Measurements from ENCODE around the gene SPOCD1.

Gene SPOCD1

GRCh38 chr1:31815752-31816500 is at the start of gene SPOCD1:
Gene SPOCD1 (minus strand): TSS chr1:31816022. CDS start chr1:31815333, 689 bp downstream.
- peaks cover 2% of the 10 kb centered on the region for H3K4me1 ChIP-seq (ENCODE audit: control insufficient read depth, insufficient read depth, low read length)
- no peaks in the 10 kb centered on the region for H3K36me3 ChIP-seq (ENCODE audit: control insufficient read depth, insufficient read depth, low read length, severe bottlenecking)
- peak within 1 kb of the TSS; percentile 67 for H3K4me3 ChIP-seq (ENCODE audit: low read length)
- peak; percentile 89 for DNase-seq (ENCODE audit: low read depth)
- peak within 1 kb of the TSS; percentile 48 for H3K9ac ChIP-seq (ENCODE audit: low read length)
- H3K9me3 ChIP-seq (ENCODE audit: control insufficient read depth, low read length): no peaks in the 10 kb centered on the region
- no peaks in the 10 kb centered on the region for H3K27me3 ChIP-seq (replicated peaks; ENCODE audit: control insufficient read depth, insufficient read depth, low read length)

- H3K9ac ChIP-seq (ENCODE audit: low read length): no peak overlapping the region
- H3K27me3 ChIP-seq (replicated peaks; ENCODE audit: control insufficient read depth, insufficient read depth, low read length): no peaks in the 10 kb centered on the region
- peaks cover 3% of the 10 kb centered on the region for H3K4me1 ChIP-seq (ENCODE audit: control insufficient read depth, insufficient read depth, low read length)
- H3K9me3 ChIP-seq (ENCODE audit: control insufficient read depth, low read length): no peaks in the 10 kb centered on the region
- DNase-seq (ENCODE audit: low read depth): no peak
- no peaks in the 10 kb centered on the region for H3K36me3 ChIP-seq (ENCODE audit: control insufficient read depth, insufficient read depth, low read length, severe bottlenecking)
- H3K4me3 ChIP-seq (ENCODE audit: low read length): no peak overlapping the region
These were observed 46.2 kb upstream of the SPOCD1 start for GRCh38 chr1:31862071-31862470.

GRCh38 chr1:31861346-31861745 is 45.5 kb upstream of the SPOCD1 start:
- no peaks in the 10 kb centered on the region for H3K36me3 ChIP-seq (ENCODE audit: control insufficient read depth, insufficient read depth, low read length, severe bottlenecking)
- no peaks in the 10 kb centered on the region for H3K9me3 ChIP-seq (ENCODE audit: control insufficient read depth, low read length)
- H3K4me3 ChIP-seq (ENCODE audit: low read length): no peak overlapping the region
- DNase-seq (ENCODE audit: low read depth): no peak
- no peaks in the 10 kb centered on the region for H3K27me3 ChIP-seq (replicated peaks; ENCODE audit: control insufficient read depth, insufficient read depth, low read length)
- H3K9ac ChIP-seq (ENCODE audit: low read length): no peak overlapping the region
- peaks cover under 1% of the 10 kb centered on the region for H3K4me1 ChIP-seq (ENCODE audit: control insufficient read depth, insufficient read depth, low read length)

GRCh38 chr1:31860581-31860980 is 44.8 kb upstream of the SPOCD1 start:
- Histone ChIP-seq H3K9ac (ENCODE audit: low read length) (no peak overlapping the region), H3K27me3 (replicated peaks; ENCODE audit: control insufficient read depth, insufficient read depth, low read length) (no peaks in the 10 kb centered on the region), H3K4me3 (ENCODE audit: low read length) (no peak overlapping the region), H3K36me3 (ENCODE audit: control insufficient read depth, insufficient read depth, low read length, severe bottlenecking) (no peaks in the 10 kb centered on the region), H3K4me1 (ENCODE audit: control insufficient read depth, insufficient read depth, low read length) (peaks cover 2% of the 10 kb centered on the region), H3K9me3 (ENCODE audit: control insufficient read depth, low read length) (no peaks in the 10 kb centered on the region)
- no peak for DNase-seq (ENCODE audit: low read depth)

GRCh38 chr1:31859719-31860118 is 43.9 kb upstream of the SPOCD1 start:
- DNase-seq (ENCODE audit: low read depth): no peak
- Histone ChIP-seq H3K4me1 (ENCODE audit: control insufficient read depth, insufficient read depth, low read length) (peaks cover 6% of the 10 kb centered on the region), H3K9ac (ENCODE audit: low read length) (no peak overlapping the region), H3K4me3 (ENCODE audit: low read length) (no peak overlapping the region), H3K36me3 (ENCODE audit: control insufficient read depth, insufficient read depth, low read length, severe bottlenecking) (no peaks in the 10 kb centered on the region), H3K27me3 (replicated peaks; ENCODE audit: control insufficient read depth, insufficient read depth, low read length) (no peaks in the 10 kb centered on the region), H3K9me3 (ENCODE audit: control insufficient read depth, low read length) (no peaks in the 10 kb centered on the region)

- no peaks in the 10 kb centered on the region for H3K9me3 ChIP-seq (ENCODE audit: control insufficient read depth, low read length)
- DNase-seq (ENCODE audit: low read depth): no peak
- H3K27me3 ChIP-seq (replicated peaks; ENCODE audit: control insufficient read depth, insufficient read depth, low read length): no peaks in the 10 kb centered on the region
- H3K36me3 ChIP-seq (ENCODE audit: control insufficient read depth, insufficient read depth, low read length, severe bottlenecking): no peaks in the 10 kb centered on the region
- no peak overlapping the region for H3K9ac ChIP-seq (ENCODE audit: low read length)
- H3K4me3 ChIP-seq (ENCODE audit: low read length): no peak overlapping the region
- H3K4me1 ChIP-seq (ENCODE audit: control insufficient read depth, insufficient read depth, low read length): peaks cover 6% of the 10 kb centered on the region
These were observed 43.2 kb upstream of the SPOCD1 start for GRCh38 chr1:31859044-31859443.

GRCh38 chr1:31857863-31858262 is 42.0 kb upstream of the SPOCD1 start:
- no peaks in the 10 kb centered on the region for H3K36me3 ChIP-seq (ENCODE audit: control insufficient read depth, insufficient read depth, low read length, severe bottlenecking)
- no peak overlapping the region for H3K4me3 ChIP-seq (ENCODE audit: low read length)
- no peaks in the 10 kb centered on the region for H3K27me3 ChIP-seq (replicated peaks; ENCODE audit: control insufficient read depth, insufficient read depth, low read length)
- no peak overlapping the region for H3K9ac ChIP-seq (ENCODE audit: low read length)
- no peaks in the 10 kb centered on the region for H3K9me3 ChIP-seq (ENCODE audit: control insufficient read depth, low read length)
- H3K4me1 ChIP-seq (ENCODE audit: control insufficient read depth, insufficient read depth, low read length): peaks cover 6% of the 10 kb centered on the region
- DNase-seq (ENCODE audit: low read depth): no peak

GRCh38 chr1:31856140-31856539 is 40.3 kb upstream of the SPOCD1 start:
- Histone ChIP-seq H3K4me1 (ENCODE audit: control insufficient read depth, insufficient read depth, low read length) (peaks cover 6% of the 10 kb centered on the region), H3K4me3 (ENCODE audit: low read length) (no peak overlapping the region), H3K9ac (ENCODE audit: low read length) (no peak overlapping the region), H3K36me3 (ENCODE audit: control insufficient read depth, insufficient read depth, low read length, severe bottlenecking) (no peaks in the 10 kb centered on the region), H3K9me3 (ENCODE audit: control insufficient read depth, low read length) (no peaks in the 10 kb centered on the region), H3K27me3 (replicated peaks; ENCODE audit: control insufficient read depth, insufficient read depth, low read length) (no peaks in the 10 kb centered on the region)
- DNase-seq (ENCODE audit: low read depth): no peak

- Histone ChIP-seq H3K9me3 (ENCODE audit: control insufficient read depth, low read length) (no peaks in the 10 kb centered on the region), H3K9ac (ENCODE audit: low read length) (no peak overlapping the region), H3K4me1 (ENCODE audit: control insufficient read depth, insufficient read depth, low read length) (peaks cover 6% of the 10 kb centered on the region), H3K4me3 (ENCODE audit: low read length) (no peak overlapping the region), H3K27me3 (replicated peaks; ENCODE audit: control insufficient read depth, insufficient read depth, low read length) (no peaks in the 10 kb centered on the region), H3K36me3 (ENCODE audit: control insufficient read depth, insufficient read depth, low read length, severe bottlenecking) (no peaks in the 10 kb centered on the region)
- DNase-seq (ENCODE audit: low read depth): peak; percentile 53
These were observed 39.4 kb upstream of the SPOCD1 start for GRCh38 chr1:31855038-31855845.

GRCh38 chr1:31849653-31850052 is 33.8 kb upstream of the SPOCD1 start:
- no peaks in the 10 kb centered on the region for H3K36me3 ChIP-seq (ENCODE audit: control insufficient read depth, insufficient read depth, low read length, severe bottlenecking)
- H3K4me3 ChIP-seq (ENCODE audit: low read length): no peak overlapping the region
- H3K27me3 ChIP-seq (replicated peaks; ENCODE audit: control insufficient read depth, insufficient read depth, low read length): no peaks in the 10 kb centered on the region
- no peaks in the 10 kb centered on the region for H3K9me3 ChIP-seq (ENCODE audit: control insufficient read depth, low read length)
- no peak for DNase-seq (ENCODE audit: low read depth)
- no peaks in the 10 kb centered on the region for H3K4me1 ChIP-seq (ENCODE audit: control insufficient read depth, insufficient read depth, low read length)
- H3K9ac ChIP-seq (ENCODE audit: low read length): no peak overlapping the region

- Histone ChIP-seq H3K36me3 (ENCODE audit: control insufficient read depth, insufficient read depth, low read length, severe bottlenecking) (no peaks in the 10 kb centered on the region), H3K4me1 (ENCODE audit: control insufficient read depth, insufficient read depth, low read length) (peaks cover 5% of the 10 kb centered on the region), H3K9me3 (ENCODE audit: control insufficient read depth, low read length) (no peaks in the 10 kb centered on the region), H3K27me3 (replicated peaks; ENCODE audit: control insufficient read depth, insufficient read depth, low read length) (no peaks in the 10 kb centered on the region), H3K4me3 (ENCODE audit: low read length) (no peak overlapping the region), H3K9ac (ENCODE audit: low read length) (no peak overlapping the region)
- DNase-seq (ENCODE audit: low read depth): no peak
These were observed 32.6 kb upstream of the SPOCD1 start for GRCh38 chr1:31848381-31848897.
